Uterus (tissue), 2 donors: ENCODE measurements around the gene RASGEF1C.

Experiments used
- POLR2A ChIP-seq, 2 donors: fragments of 450-650 bp; IDR thresholded peaks; one replicate each; pipeline ENCODE4 v1.6.1; 2016; ENCODE audit warnings: antibody characterized with exemption in 2 of 2, mild to moderate bottlenecking in 1 of 2, moderate library complexity in 1 of 2
- TF ChIP-seq, protein P1 (sequence below), 4 experiments: fragments of 200-600 bp in 2 of 4; fragments of 450-650 bp in 2 of 4; sonication (generic) in 2 of 4; IDR thresholded peaks; one replicate each; pipeline ENCODE4 v1.5.1; 2016 to 2019; ENCODE audit warnings: antibody characterized with exemption in 4 of 4, mild to moderate bottlenecking in 2 of 4, moderate library complexity in 1 of 4

- TF ChIP-seq, protein P1, sequence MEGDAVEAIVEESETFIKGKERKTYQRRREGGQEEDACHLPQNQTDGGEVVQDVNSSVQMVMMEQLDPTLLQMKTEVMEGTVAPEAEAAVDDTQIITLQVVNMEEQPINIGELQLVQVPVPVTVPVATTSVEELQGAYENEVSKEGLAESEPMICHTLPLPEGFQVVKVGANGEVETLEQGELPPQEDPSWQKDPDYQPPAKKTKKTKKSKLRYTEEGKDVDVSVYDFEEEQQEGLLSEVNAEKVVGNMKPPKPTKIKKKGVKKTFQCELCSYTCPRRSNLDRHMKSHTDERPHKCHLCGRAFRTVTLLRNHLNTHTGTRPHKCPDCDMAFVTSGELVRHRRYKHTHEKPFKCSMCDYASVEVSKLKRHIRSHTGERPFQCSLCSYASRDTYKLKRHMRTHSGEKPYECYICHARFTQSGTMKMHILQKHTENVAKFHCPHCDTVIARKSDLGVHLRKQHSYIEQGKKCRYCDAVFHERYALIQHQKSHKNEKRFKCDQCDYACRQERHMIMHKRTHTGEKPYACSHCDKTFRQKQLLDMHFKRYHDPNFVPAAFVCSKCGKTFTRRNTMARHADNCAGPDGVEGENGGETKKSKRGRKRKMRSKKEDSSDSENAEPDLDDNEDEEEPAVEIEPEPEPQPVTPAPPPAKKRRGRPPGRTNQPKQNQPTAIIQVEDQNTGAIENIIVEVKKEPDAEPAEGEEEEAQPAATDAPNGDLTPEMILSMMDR (IDR thresholded peaks at IDR 0.05), result peak in 1 of 4 experiments; percentile 17
- TF ChIP-seq POLR2A (IDR thresholded peaks at IDR 0.05), result peak; percentile 14 to 76
These were observed 137.3 kb downstream of the RASGEF1C start, which contains the start of gene RNF130 for GRCh38 chr5:180071531-180072255.
